GM12891 (cell line): ENCODE measurements around the gene MTCH2.

Experiments
- POLR2A ChIP-seq: IDR thresholded peaks from 2 replicates; pipeline ENCODE4 v1.6.1; 2011; ENCODE audit warnings: low read depth, low read length, control low read depth
- SPI1 ChIP-seq: IDR thresholded peaks from 2 replicates; pipeline ENCODE4 v1.6.1; 2011; ENCODE audit warnings: low read depth, low read length, control low read depth

GRCh38 chr11:47607380-47607779 is 35.0 kb downstream of the MTCH2 start:
- TF ChIP-seq SPI1 (no peak), POLR2A (no peak)
